Common myeloid progenitor, CD34-positive (primary cell): Measurements from ENCODE around the gene KCNN2.

Experiments used
- CTCF ChIA-PET: fragments of 350-600 bp; sonication (Branson Sonifier 250); formaldehyde crosslinking; loops from one replicate; lab custom pipeline; 2021; ENCODE audit warnings: antibody characterized with exemption; lab: Charles Lee
- POLR2A ChIA-PET: fragments of 350-600 bp; sonication (Branson Sonifier 250); formaldehyde crosslinking; loops from one replicate; lab custom pipeline; 2021; ENCODE audit warnings: antibody characterized with exemption; lab: Charles Lee
- DNase-seq, 3 donors: peaks; one replicate each; pipeline versions ENCODE4 v3.0.0 to v3.0.0-alpha.2; 2013
- H3K27ac ChIP-seq, 2 experiments: 1 replicate in 1 of 2; 2 replicates in 1 of 2; pipeline ENCODE4 v1.7.0; 2013; ENCODE audit warnings: inconsistent platforms in 2 of 2, low read length in 2 of 2, mild to moderate bottlenecking in 2 of 2, low read depth in 1 of 2, moderate library complexity in 1 of 2; ENCODE audit not compliant: severe bottlenecking in 2 of 2, insufficient read depth in 1 of 2, poor library complexity in 1 of 2
- H3K27me3 ChIP-seq, 5 experiments: replicated peaks in 2 of 5; 1 replicate in 3 of 5; 2 replicates in 2 of 5; pipeline versions ENCODE4 v1.6.1 to v1.7.0; 2013; ENCODE audit warnings: low read length in 4 of 5, mild to moderate bottlenecking in 2 of 5, moderate library complexity in 2 of 5, inconsistent platforms in 1 of 5; ENCODE audit not compliant: insufficient read depth in 5 of 5, control insufficient read depth in 4 of 5
- H3K36me3 ChIP-seq, 4 experiments: 1 replicate in 2 of 4; 2 replicates in 2 of 4; pipeline versions ENCODE4 v1.6.1 to v1.7.0; 2013; ENCODE audit warnings: low read length in 3 of 4, control low read depth in 1 of 4, mild to moderate bottlenecking in 1 of 4; ENCODE audit not compliant: control insufficient read depth in 4 of 4, insufficient read depth in 4 of 4
- H3K4me1 ChIP-seq, 4 experiments: 1 replicate in 3 of 4; 2 replicates in 1 of 4; pipeline versions ENCODE4 v1.6.1 to v1.7.1; 2013; ENCODE audit warnings: low read length in 3 of 4, mild to moderate bottlenecking in 3 of 4, control low read depth in 1 of 4, inconsistent platforms in 1 of 4, moderate library complexity in 1 of 4; ENCODE audit not compliant: control insufficient read depth in 4 of 4, insufficient read depth in 4 of 4; ENCODE audit errors: control extremely low read depth in 1 of 4
- H3K4me3 ChIP-seq, 7 experiments: 1 replicate in 4 of 7; 2 replicates in 3 of 7; pipeline versions ENCODE4 v1.5.1 to v1.7.0; 2013; ENCODE audit warnings: mild to moderate bottlenecking in 7 of 7, low read length in 6 of 7, moderate library complexity in 6 of 7, inconsistent platforms in 2 of 7, low read depth in 2 of 7, control low read depth in 1 of 7; ENCODE audit not compliant: insufficient read depth in 4 of 7, control insufficient read depth in 1 of 7; ENCODE audit errors: extremely low read depth in 1 of 7
- H3K9me3 ChIP-seq, 5 experiments: 1 replicate in 4 of 5; 2 replicates in 1 of 5; pipeline versions ENCODE4 v1.6.1 to v1.7.1; 2013; ENCODE audit warnings: low read length in 4 of 5, mild to moderate bottlenecking in 2 of 5, inconsistent platforms in 1 of 5, low read depth in 1 of 5, moderate library complexity in 1 of 5; ENCODE audit not compliant: control insufficient read depth in 4 of 5, insufficient read depth in 2 of 5; ENCODE audit errors: control extremely low read depth in 1 of 5
- WGBS: methylation state at CpG from one replicate; pipeline ENCODE4 v1.1.5; 2013; ENCODE audit not compliant: insufficient coverage; 5-methylcytosine and 5-hydroxymethylcytosine counted together

The KCNN2 gene

DNA sequence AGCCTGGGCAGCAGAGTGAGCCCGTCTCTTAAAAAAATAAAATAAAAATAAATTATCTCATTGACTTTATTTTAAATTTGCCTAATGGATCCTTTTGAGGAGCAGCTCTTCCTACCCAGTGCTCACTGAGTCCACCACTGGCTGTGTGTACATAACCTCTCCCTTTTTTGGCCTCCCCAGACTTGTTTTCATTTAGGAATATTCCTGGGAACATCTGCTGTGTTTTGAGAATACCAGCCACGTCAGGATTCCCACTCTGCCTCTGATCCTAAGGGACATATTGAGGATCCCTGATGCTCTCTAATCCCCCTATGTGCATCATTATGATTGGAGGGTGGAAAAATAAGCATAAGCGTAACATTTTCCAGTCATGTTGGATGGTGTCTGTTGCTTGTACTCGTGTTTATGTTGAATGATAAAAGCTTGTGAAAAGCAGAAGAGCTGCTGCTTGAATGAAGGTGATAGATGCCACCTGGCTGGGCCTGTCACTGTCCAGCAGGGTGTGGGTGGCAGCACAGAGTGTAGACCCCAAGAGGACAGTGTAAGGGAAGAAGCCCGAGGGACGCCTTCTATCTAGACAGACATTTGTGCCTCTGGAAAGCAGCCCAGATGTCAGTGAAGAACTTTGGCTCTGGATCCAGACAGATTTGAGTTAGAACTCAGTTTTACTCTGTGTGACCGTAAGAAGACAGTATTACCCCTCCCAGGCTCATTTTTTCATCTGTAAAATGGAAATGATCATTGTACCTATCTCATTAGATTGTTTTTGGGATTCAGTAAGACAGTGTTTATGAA, 15.4 kb downstream of the KCNN2 start:
- H3K4me3 ChIP-seq: no peak overlapping the region
- no peaks in the 10 kb centered on the region for H3K9me3 ChIP-seq
- WGBS: 78% methylated on average over 4 of the region's 7 CpGs
- ChIA-PET CTCF (no interaction called here), POLR2A (no interaction called here)
- no peaks in the 10 kb centered on the region for H3K36me3 ChIP-seq
- H3K27ac ChIP-seq: no peak overlapping the region
- peaks cover 0 to 5% (median 2%) of the 10 kb centered on the region in 5 experiments for H3K27me3 ChIP-seq
- no peak for DNase-seq
- no peaks in the 10 kb centered on the region for H3K4me1 ChIP-seq

- DNase-seq: no peak
- WGBS: 93% methylated on average over 6 of the region's 6 CpGs
- Histone ChIP-seq H3K9me3 (no peaks in the 10 kb centered on the region), H3K36me3 (no peaks in the 10 kb centered on the region), H3K27me3 (peaks cover 0 to 8% (median 2%) of the 10 kb centered on the region in 5 experiments), H3K27ac (no peak overlapping the region), H3K4me1 (no peaks in the 10 kb centered on the region), H3K4me3 (no peak overlapping the region)
- ChIA-PET CTCF (no interaction called here), POLR2A (no interaction called here)
These were observed 16.1 kb downstream of the KCNN2 start for GRCh38 chr5:114377946-114378345.

DNA sequence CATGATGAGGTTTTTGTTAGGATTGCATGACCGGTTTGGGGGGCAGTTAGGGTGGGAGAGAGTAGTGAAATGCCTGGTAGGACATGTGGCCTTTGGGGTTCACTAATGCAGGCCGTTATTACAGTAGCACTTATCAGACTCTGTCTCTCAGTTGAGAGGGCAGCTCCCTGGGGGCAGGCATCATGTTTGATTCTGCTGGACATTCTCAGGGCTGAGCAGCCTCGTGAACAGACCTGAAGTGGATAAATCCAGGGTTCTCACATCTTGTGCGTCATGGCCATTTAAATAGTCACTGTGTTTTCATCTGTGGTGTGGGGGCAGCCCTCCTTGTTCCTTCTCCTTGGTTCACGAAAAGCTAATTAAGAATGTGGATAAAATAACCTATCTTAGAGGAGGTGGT, 18.9 kb downstream of the KCNN2 start:
- Histone ChIP-seq H3K27ac (no peak overlapping the region), H3K36me3 (no peaks in the 10 kb centered on the region), H3K27me3 (peaks cover 0 to 7% (median 0%) of the 10 kb centered on the region in 5 experiments), H3K4me1 (no peaks in the 10 kb centered on the region), H3K4me3 (no peak overlapping the region), H3K9me3 (no peaks in the 10 kb centered on the region)
- POLR2A ChIA-PET: interaction anchor here (0.6 kb wide), 1 partner anchor 61 kb away, joined by 6 read pairs; no protein-coding TSS in a partner anchor
- no peak for DNase-seq
- CTCF ChIA-PET: no interaction called here
- WGBS: 73% methylated on average over 4 of the region's 5 CpGs

GRCh38 chr5:114387433-114387832, 25.6 kb downstream of the KCNN2 start:
- no peaks in the 10 kb centered on the region for H3K36me3 ChIP-seq
- POLR2A ChIA-PET: no interaction called here
- no peak overlapping the region for H3K27ac ChIP-seq
- no peak overlapping the region for H3K4me3 ChIP-seq
- CTCF ChIA-PET: no interaction called here
- H3K9me3 ChIP-seq: peaks cover 0 to 1% (median 0%) of the 10 kb centered on the region in 5 experiments
- DNase-seq: no peak
- WGBS: 64% methylated on average over 1 of the region's 1 CpG
- H3K4me1 ChIP-seq: no peaks in the 10 kb centered on the region
- peaks cover 0 to 6% (median 2%) of the 10 kb centered on the region in 5 experiments for H3K27me3 ChIP-seq

GRCh38 chr5:114390431-114390830, 28.6 kb downstream of the KCNN2 start:
- no CpG with 5 or more reads among the region's 1 CpG for WGBS
- H3K36me3 ChIP-seq: no peaks in the 10 kb centered on the region
- no peak for DNase-seq
- no peaks in the 10 kb centered on the region for H3K4me1 ChIP-seq
- no peak overlapping the region for H3K27ac ChIP-seq
- ChIA-PET POLR2A (no interaction called here), CTCF (no interaction called here)
- H3K27me3 ChIP-seq: peaks cover 0 to 2% (median 2%) of the 10 kb centered on the region in 5 experiments
- H3K4me3 ChIP-seq: no peak overlapping the region
- peaks cover 0 to 1% (median 0%) of the 10 kb centered on the region in 5 experiments for H3K9me3 ChIP-seq

DNA sequence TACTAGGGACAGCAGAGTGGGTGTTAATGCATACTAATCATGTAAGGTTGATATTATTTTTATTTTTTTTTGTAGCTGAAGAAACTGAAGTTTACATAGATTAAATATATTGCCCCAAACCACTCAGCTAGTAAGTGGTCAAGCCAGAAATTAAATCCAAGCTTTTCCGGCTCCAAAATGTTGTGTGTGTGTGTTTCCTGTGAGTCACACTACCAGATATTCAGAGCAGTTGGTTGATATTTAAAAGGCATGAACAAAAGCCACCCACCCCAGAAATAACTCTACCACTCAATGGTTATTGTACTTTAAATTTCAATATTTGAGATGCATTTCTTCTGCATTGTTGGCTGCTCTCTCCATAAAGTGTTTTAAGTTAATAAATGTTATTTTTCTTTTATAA, 29.5 kb downstream of the KCNN2 start:
- no peak overlapping the region for H3K4me3 ChIP-seq
- H3K27me3 ChIP-seq: peaks cover 0 to 2% (median 2%) of the 10 kb centered on the region in 5 experiments
- no peaks in the 10 kb centered on the region for H3K36me3 ChIP-seq
- no peaks in the 10 kb centered on the region for H3K4me1 ChIP-seq
- no peak for DNase-seq
- WGBS: no CpG with 5 or more reads among the region's 1 CpG
- ChIA-PET POLR2A (no interaction called here), CTCF (no interaction called here)
- no peak overlapping the region for H3K27ac ChIP-seq
- H3K9me3 ChIP-seq: peaks cover 0 to 1% (median 0%) of the 10 kb centered on the region in 5 experiments

DNA sequence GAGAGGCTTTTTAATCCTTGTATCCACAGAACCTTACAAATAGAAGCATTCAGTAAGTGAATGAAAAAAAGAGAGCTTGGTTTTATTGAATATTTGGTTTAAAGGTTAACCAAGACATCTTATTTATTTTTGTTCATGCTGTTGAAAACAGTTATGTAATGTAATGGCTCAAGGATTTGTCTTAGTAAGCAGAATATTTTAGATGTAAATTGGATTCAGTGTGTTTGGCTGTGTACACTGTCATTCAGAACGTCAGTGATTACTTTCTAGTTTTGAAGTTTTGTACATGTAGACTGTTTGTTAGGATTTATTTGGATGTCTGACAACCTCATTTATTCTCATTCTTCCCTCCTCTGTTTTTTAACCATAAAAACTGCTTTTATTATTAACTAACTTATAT, 31.3 kb downstream of the KCNN2 start:
- no peak overlapping the region for H3K27ac ChIP-seq

More for the DNA sequence above, 31.3 kb downstream of the KCNN2 start:
- H3K36me3 ChIP-seq: no peaks in the 10 kb centered on the region
- H3K9me3 ChIP-seq: peaks cover 0 to 1% (median 0%) of the 10 kb centered on the region in 5 experiments
- DNase-seq: no peak
- WGBS: no CpG with 5 or more reads among the region's 1 CpG
- H3K4me1 ChIP-seq: no peaks in the 10 kb centered on the region
- H3K4me3 ChIP-seq: no peak overlapping the region
- H3K27me3 ChIP-seq: peaks cover 0 to 2% (median 2%) of the 10 kb centered on the region in 5 experiments
- POLR2A ChIA-PET: no interaction called here
- CTCF ChIA-PET: no interaction called here
